Choroid plexus epithelial cell (primary cell): ENCODE data around the gene SYCN.
A peak's percentile ranks its signal among the peaks of the same experiment; 100 is the strongest.

Experiments used
- DNase-seq: peaks from one replicate; pipeline ENCODE4 v3.0.0-alpha.2; 2010; ENCODE audit warnings: low read depth
- H3K4me3 ChIP-seq: 2 replicates; pipeline ENCODE4 v1.5.1; 2011; ENCODE audit warnings: low read depth, mild to moderate bottlenecking, control low read depth, low read length, moderate library complexity
- CTCF ChIP-seq: conservative IDR thresholded peaks from 2 replicates; pipeline ENCODE4 v1.5.1; 2011; ENCODE audit warnings: low read depth, mild to moderate bottlenecking, control low read depth, inconsistent platforms, low read length, moderate library complexity

Gene SYCN

GRCh38 chr19:39193803-39194202 is 10.3 kb downstream of the SYCN start:
- DNase-seq: peak; percentile 31
- TF ChIP-seq CTCF: no peak
- H3K4me3 ChIP-seq: no peak overlapping the region

GRCh38 chr19:39192846-39193245 is 11.2 kb downstream of the SYCN start:
- no peak overlapping the region for H3K4me3 ChIP-seq
- TF ChIP-seq CTCF: no peak
- peak; percentile 4 for DNase-seq

GRCh38 chr19:39190768-39191167 is 13.3 kb downstream of the SYCN start:
- no peak for DNase-seq
- no peak for TF ChIP-seq CTCF
- no peak overlapping the region for H3K4me3 ChIP-seq

DNA sequence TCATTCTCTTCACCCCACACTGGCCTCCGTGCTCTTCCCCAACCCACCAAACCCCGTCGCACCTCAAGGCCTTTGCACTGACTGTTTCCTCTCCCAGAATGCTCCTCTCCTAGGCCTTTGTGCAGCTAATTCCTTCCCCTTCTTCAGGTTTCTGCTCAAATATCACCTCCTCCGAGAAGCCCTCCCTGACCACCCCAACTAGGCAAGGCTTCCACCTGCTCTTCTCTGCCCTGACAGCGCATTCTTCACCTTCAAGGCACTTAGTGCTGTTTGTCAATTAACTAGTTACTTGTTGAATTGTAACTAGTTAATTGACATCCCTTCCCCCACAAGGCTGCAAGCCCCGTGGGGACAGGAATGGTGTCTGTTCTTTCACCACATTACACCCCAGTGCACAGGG is 15.1 kb downstream of the SYCN start:
- H3K4me3 ChIP-seq: no peak overlapping the region
- no peak for DNase-seq
- TF ChIP-seq CTCF: no peak

DNA sequence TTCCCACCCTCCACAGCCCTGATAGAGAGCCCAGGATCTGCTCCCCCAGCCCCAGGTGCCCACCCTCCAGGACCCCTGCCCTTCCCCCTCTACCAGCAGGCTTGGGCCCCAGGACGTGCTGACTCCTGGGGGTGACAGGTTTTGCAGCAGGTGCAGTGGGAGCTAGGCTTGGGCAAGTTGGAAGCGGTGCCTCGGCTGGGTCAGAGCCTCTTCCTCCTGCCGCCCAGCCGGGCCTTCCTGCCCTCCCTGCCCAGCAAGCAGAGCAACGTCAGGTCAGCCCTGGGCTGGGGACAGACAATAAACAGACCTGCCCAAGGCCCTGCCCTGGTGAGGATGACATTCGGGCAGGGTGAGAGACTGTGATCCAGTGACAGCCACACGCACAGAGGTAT is 16.5 kb downstream of the SYCN start:
- H3K4me3 ChIP-seq: no peak overlapping the region
- TF ChIP-seq CTCF: no peak
- no peak for DNase-seq

GRCh38 chr19:39186391-39186790 is 17.7 kb downstream of the SYCN start:
- no peak for TF ChIP-seq CTCF
- no peak overlapping the region for H3K4me3 ChIP-seq
- DNase-seq: no peak

GRCh38 chr19:39183104-39183503 is 21.0 kb downstream of the SYCN start:
- no peak for TF ChIP-seq CTCF
- DNase-seq: no peak
- no peak overlapping the region for H3K4me3 ChIP-seq
